GM12875 (cell line): ENCODE measurements around the gene THG1L.

Experiments
- H3K4me3 ChIP-seq: one replicate; pipeline ENCODE4 v1.5.1; 2011; ENCODE audit warnings: low read depth, low read length, control low read depth
- CTCF ChIP-seq: IDR thresholded peaks from 2 replicates; pipeline ENCODE4 v1.5.1; 2011; ENCODE audit warnings: low read depth, mild to moderate bottlenecking, control low read depth, inconsistent platforms, low read length, moderate library complexity, borderline replicate concordance; ENCODE audit not compliant: insufficient read depth

THG1L gene

DNA sequence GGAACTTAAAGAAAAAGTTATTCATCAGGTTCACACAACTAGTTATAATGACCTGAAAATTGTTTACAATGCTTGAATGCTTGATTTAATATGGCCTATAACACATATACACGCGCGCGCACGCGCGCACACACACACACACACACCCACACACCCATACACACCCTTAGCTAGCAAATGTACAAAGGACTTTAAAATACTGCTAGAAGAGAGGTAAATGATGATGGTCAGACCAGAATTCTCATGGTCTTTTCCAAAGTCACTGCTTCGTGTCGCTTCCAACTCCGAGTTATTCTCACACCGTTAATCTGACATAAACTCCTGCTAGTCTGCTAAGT is 18.2 kb downstream of the THG1L start:
- TF ChIP-seq CTCF, result no peak
- H3K4me3 ChIP-seq, result no peak overlapping the region

- H3K4me3 ChIP-seq, result no peak overlapping the region
- no peak for TF ChIP-seq CTCF
Measured at GRCh38 chr5:157750320-157750719, 19.1 kb downstream of the THG1L start.

GRCh38 chr5:157756122-157756521 is 24.9 kb downstream of the THG1L start:
- TF ChIP-seq CTCF, result no peak
- no peak overlapping the region for H3K4me3 ChIP-seq

DNA sequence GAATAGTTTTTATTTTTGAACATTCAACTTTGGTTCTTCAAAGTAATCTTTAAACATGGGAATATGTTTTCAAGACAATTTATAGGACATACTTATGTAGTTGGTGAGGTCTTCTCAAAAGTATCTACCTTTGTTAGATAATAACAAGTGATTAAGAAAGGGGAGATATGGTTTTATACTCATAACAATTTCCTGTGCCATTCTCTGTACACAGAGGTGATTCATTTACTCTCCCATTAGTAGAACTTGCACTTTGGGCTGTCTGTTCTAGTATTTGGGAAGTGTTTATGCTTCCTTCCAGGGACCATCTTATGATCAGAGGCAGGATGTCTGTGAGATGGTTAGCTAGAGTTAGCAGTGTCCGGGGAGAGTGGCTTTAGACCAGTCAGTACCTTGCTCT is 27.5 kb downstream of the THG1L start:
- H3K4me3 ChIP-seq, result no peak overlapping the region
- TF ChIP-seq CTCF, result no peak

DNA sequence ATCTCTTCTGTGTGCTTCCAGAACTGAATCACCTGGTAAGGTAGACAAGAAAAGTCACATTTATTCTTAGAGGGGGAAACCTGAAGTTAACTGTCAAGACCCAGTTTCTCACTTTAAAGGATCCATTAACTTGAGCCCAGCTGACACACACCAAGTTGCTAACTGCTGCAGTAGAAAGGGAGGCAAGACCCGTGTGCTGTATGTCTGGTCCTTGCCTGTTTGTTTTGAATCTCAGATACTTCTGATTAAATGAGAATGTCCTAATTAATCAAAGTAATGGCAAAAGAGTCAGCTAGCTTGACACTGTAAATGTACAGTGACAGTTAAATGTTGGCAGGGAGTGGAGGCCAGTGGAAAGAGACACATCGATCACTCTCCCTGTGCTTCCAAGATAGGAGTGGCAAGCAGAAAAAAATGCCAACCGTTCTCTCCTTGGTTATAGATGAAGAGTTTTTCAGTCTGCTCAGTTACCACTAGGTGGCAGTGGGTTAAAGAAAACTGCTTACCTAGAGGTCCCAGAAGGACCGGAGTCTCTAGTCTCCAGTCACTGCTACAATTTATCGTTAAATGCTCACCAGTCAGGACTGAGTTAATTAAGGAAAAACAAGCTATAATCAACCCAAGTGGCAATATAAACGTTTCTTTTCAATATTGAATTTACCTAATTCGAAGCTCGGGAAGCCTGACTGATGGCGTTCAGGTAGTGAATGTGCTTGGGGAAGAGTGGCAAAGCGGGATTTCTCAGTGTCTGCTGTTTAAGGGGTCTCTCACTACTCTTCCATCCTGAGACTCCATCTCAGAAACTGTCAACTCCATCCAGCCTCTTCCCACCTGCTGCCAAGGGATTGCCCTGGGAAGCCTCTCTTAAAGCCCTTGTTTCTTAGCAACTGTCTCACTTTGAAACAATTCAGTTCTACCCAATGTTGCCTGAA is 30.7 kb downstream of the THG1L start:
- H3K4me3 ChIP-seq, result no peak overlapping the region
- peak; percentile 69 for TF ChIP-seq CTCF

GRCh38 chr5:157764531-157764930 is 33.3 kb downstream of the THG1L start:
- no peak for TF ChIP-seq CTCF
- H3K4me3 ChIP-seq, result no peak overlapping the region

DNA sequence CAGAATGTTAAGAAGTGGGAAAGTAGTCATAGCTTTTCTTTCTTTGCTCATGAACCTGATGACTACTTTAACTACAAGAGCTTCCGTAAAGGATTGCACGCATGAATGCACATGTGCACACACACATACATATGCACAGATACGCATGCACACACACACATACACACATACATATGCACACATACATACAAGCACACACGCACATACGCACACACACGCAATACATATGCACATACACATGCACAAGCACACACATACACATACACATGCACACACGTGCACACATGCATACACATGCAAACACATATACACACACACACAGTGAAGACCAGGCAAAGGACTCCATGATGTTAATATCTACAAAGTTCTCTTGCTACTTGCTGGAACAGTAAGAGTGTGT is 35.2 kb downstream of the THG1L start:
- TF ChIP-seq CTCF, result no peak
- no peak overlapping the region for H3K4me3 ChIP-seq
